IMR-90 (cell line): ENCODE data around the gene ZNF385B. TPM values are rescaled to one million over a fixed set of nuclear protein-coding genes. Genes with fewer than 3 reads are reported as not detected.

Source experiments
- ATAC-seq: fragments of 200-7000 bp; cut with Tn5 transposase; 2 replicates; pipeline ENCODE4 v1.9.1; 2020; ENCODE audit warnings: low read depth, mild to moderate bottlenecking, moderate library complexity
- BruUV-seq: library from RNA; stranded (reverse); fragments of 400-500 nt; replicated peaks from 2 replicates; lab custom pipeline; 2021; lab: Mats Ljungman, UMichigan
- CTCF ChIA-PET: fragments of 300-600 bp; formaldehyde crosslinking; extraction: SDS; loops from one replicate; lab custom pipeline; 2021; ENCODE audit warnings: antibody characterized with exemption; lab: Yijun Ruan, JAX
- POLR2A ChIA-PET: fragments of 300-600 bp; sonication (Branson Sonifier 250); formaldehyde crosslinking; loops from one replicate; lab custom pipeline; 2022; ENCODE audit warnings: antibody characterized with exemption; ENCODE audit not compliant: unreplicated experiment; lab: Charles Lee
- DNase-seq: peaks from one replicate; pipeline ENCODE4 v3.0.0; 2013
- H2AFZ ChIP-seq: replicated peaks from 2 replicates; pipeline ENCODE3; 2013; ENCODE audit warnings: low read length, mild to moderate bottlenecking; ENCODE audit not compliant: poor library complexity
- H2AK5ac ChIP-seq: 2 replicates; pipeline ENCODE4 v1.6.1; 2013; ENCODE audit warnings: low read depth, low read length, inconsistent platforms
- H2AK9ac ChIP-seq: replicated peaks from 2 replicates; pipeline ENCODE3; 2013; ENCODE audit warnings: mild to moderate bottlenecking, low read depth, low read length, moderate library complexity; ENCODE audit not compliant: poor library complexity
- H2BK120ac ChIP-seq: 2 replicates; pipeline ENCODE4 v1.6.1; 2013; ENCODE audit warnings: low read depth, low read length, inconsistent platforms
- H2BK15ac ChIP-seq: 3 replicates; pipeline ENCODE4 v1.6.1; 2013; ENCODE audit warnings: low read depth, low read length, inconsistent platforms
- H2BK20ac ChIP-seq: 2 replicates; pipeline ENCODE4 v1.6.1; 2013; ENCODE audit warnings: low read depth, mild to moderate bottlenecking, inconsistent platforms, low read length, moderate library complexity
- H2BK5ac ChIP-seq: 2 replicates; pipeline ENCODE4 v1.6.1; 2013; ENCODE audit warnings: mild to moderate bottlenecking, low read depth, low read length, inconsistent platforms; ENCODE audit not compliant: poor library complexity, severe bottlenecking
- H3K14ac ChIP-seq: replicated peaks from 2 replicates; pipeline ENCODE4 v1.6.1; 2013; ENCODE audit warnings: low read depth, low read length, inconsistent platforms
- H3K18ac ChIP-seq: 2 replicates; pipeline ENCODE4 v1.6.1; 2013; ENCODE audit warnings: low read depth, low read length, control low read depth
- H3K23ac ChIP-seq: 2 replicates; pipeline ENCODE4 v1.6.1; 2013; ENCODE audit warnings: low read depth, low read length, inconsistent platforms
- H3K27ac ChIP-seq: 2 replicates; pipeline ENCODE4 v1.5.1; 2013; ENCODE audit warnings: mild to moderate bottlenecking, control low read depth, low read length; ENCODE audit not compliant: insufficient read depth
- H3K27me3 ChIP-seq: 2 replicates; pipeline ENCODE4 v1.6.1; 2013; ENCODE audit warnings: low read length; ENCODE audit not compliant: control insufficient read depth, insufficient read depth
- H3K36me3 ChIP-seq: 2 replicates; pipeline ENCODE4 v1.6.1; 2013; ENCODE audit warnings: low read length, mixed read lengths; ENCODE audit not compliant: control insufficient read depth, insufficient read depth
- H3K4ac ChIP-seq: 2 replicates; pipeline ENCODE4 v1.6.1; 2013; ENCODE audit warnings: low read depth, low read length, inconsistent platforms
- H3K4me1 ChIP-seq: 2 replicates; pipeline ENCODE4 v1.6.1; 2013; ENCODE audit warnings: low read length, mixed read lengths; ENCODE audit not compliant: control insufficient read depth, insufficient read depth
- H3K4me2 ChIP-seq: 2 replicates; pipeline ENCODE4 v1.6.1; 2013; ENCODE audit warnings: low read depth, mild to moderate bottlenecking, control low read depth, low read length, moderate library complexity
- H3K4me3 ChIP-seq: 2 replicates; pipeline ENCODE4 v1.5.1; 2013; ENCODE audit warnings: low read depth, mild to moderate bottlenecking, control low read depth, low read length, moderate library complexity; ENCODE audit not compliant: insufficient read depth
- H3K56ac ChIP-seq: 2 replicates; pipeline ENCODE4 v1.6.1; 2013; ENCODE audit warnings: low read length, inconsistent platforms; ENCODE audit not compliant: insufficient read depth; ENCODE audit errors: extremely low read depth
- H3K79me1 ChIP-seq, 2 experiments: 2 replicates each; pipeline ENCODE4 v1.6.1; 2013; ENCODE audit warnings: low read length in 2 of 2, inconsistent platforms in 1 of 2, low read depth in 1 of 2
- H3K9ac ChIP-seq: 2 replicates; pipeline ENCODE4 v1.6.1; 2013; ENCODE audit warnings: low read depth, low read length, control low read depth
- H3K9me1 ChIP-seq: 2 replicates; pipeline ENCODE4 v1.6.1; 2013; ENCODE audit warnings: low read length, inconsistent platforms; ENCODE audit not compliant: insufficient read depth
- H3K9me3 ChIP-seq: 2 replicates; pipeline ENCODE4 v1.6.1; 2013; ENCODE audit warnings: low read length; ENCODE audit not compliant: control insufficient read depth, insufficient read depth
- H4K20me1 ChIP-seq: 2 replicates; pipeline ENCODE4 v1.6.1; 2013; ENCODE audit warnings: low read length, inconsistent platforms; ENCODE audit not compliant: insufficient read depth
- H4K5ac ChIP-seq: 2 replicates; pipeline ENCODE4 v1.6.1; 2013; ENCODE audit warnings: mild to moderate bottlenecking, low read depth, low read length, control low read depth
- H4K8ac ChIP-seq, 2 experiments: 2 replicates each; pipeline ENCODE4 v1.6.1; 2013; ENCODE audit warnings: low read depth in 2 of 2, low read length in 2 of 2, control low read depth in 1 of 2, inconsistent platforms in 1 of 2
- H4K91ac ChIP-seq: 2 replicates; pipeline ENCODE4 v1.6.1; 2013; ENCODE audit warnings: low read depth, low read length, inconsistent platforms; ENCODE audit not compliant: insufficient read depth
- MAZ ChIP-seq: IDR thresholded peaks from 2 replicates; pipeline ENCODE4 v1.6.1; 2012; ENCODE audit warnings: low read depth, mild to moderate bottlenecking, low read length, improper control_type of control experiment, moderate library complexity, borderline replicate concordance
- dilution Hi-C: fragments of 300-500 bp; cut with HindIII; formaldehyde crosslinking; loops from one replicate; pipeline ENCODE4 v1.14.3; 2018; ENCODE audit warnings: low sequenced_read_pairs; ENCODE audit not compliant: unreplicated experiment
- in situ Hi-C: fragments of 300-500 bp; cut with MboI; formaldehyde crosslinking; loops from 3 replicates; pipeline ENCODE4 v1.14.3; 2019; ENCODE audit warnings: low sequenced_read_pairs, inconsistent platforms, mixed read lengths
- intact Hi-C: fragments of 100-400 bp; cut with micrococcal nuclease; formaldehyde crosslinking; loops from 2 replicates; pipeline ENCODE4 v1.10.0; 2022
- polyA plus RNA-seq, 3 experiments: library from polyadenylated mRNA; depleted of rRNA; stranded (reverse); fragments of >200 nt; gene quantifications; 2 replicates each; pipeline ENCODE4 v1.2.3, GENCODE V29; 2012; ENCODE audit warnings: low replicate concordance in 1 of 3
- total RNA-seq: library from RNA; depleted of rRNA; stranded (reverse); fragments of >200 nt; gene quantifications from 2 replicates; pipeline ENCODE4 v1.2.3, GENCODE V29; 2012
- TF ChIP-seq, protein P1 (sequence below): conservative IDR thresholded peaks from 2 replicates; pipeline ENCODE4 v1.5.1; 2012; ENCODE audit warnings: mild to moderate bottlenecking, low read depth, low read length, improper control_type of control experiment
- TF ChIP-seq, protein P2 (sequence below): fragments of 150-350 bp; IDR thresholded peaks from 2 replicates; pipeline ENCODE4 v1.6.1; 2017; ENCODE audit warnings: mild to moderate bottlenecking, antibody characterized with exemption, low read length, low read depth

ZNF385B gene
- total and polyA plus RNA-seq, 2 of the 4 experiments (the other 2 are of a cell fraction): not detected

DNA sequence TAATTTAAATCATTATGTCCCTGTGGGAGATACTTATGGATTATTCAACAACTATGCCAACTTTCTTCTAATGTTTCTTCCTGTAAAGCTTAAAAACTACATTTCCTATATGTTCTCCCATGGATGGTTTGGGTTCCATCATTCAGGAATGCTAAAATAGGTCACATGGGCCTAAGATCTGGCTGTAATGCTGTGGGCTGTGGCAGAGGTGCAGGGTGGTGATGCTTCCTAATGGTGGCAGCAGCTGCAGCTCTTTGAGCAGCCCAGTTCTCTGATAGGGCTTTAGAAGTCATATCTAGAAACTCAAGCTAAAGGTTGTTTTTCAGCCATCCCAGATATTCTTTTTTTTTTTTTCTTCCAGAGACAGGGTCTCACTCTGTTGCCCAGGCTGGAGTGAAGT lies 266.1 kb downstream of the ZNF385B start:
- Histone ChIP-seq H4K8ac (no peak overlapping the region), H4K91ac (no peak overlapping the region), H3K9ac (no peak overlapping the region), H3K4ac (no peak overlapping the region), H3K9me1 (no peaks in the 10 kb centered on the region), H2BK120ac (no peak overlapping the region), H2AK5ac (no peak overlapping the region), H3K23ac (no peak overlapping the region), H3K27me3 (no peaks in the 10 kb centered on the region), H3K27ac (no peak overlapping the region), H3K18ac (no peak overlapping the region), H2BK15ac (no peak overlapping the region), H3K4me2 (no peak overlapping the region), H2AFZ (no peak overlapping the region), H4K5ac (no peak overlapping the region), H3K56ac (no peak overlapping the region), H3K36me3 (no peaks in the 10 kb centered on the region), H2AK9ac (no peak overlapping the region), H3K9me3 (no peaks in the 10 kb centered on the region), H3K4me1 (peaks cover 3% of the 10 kb centered on the region), H2BK5ac (no peak overlapping the region), H3K14ac (no peak overlapping the region), H4K20me1 (no peaks in the 10 kb centered on the region), H3K79me1 (no peaks in the 10 kb centered on the region), H3K4me3 (no peak overlapping the region), H2BK20ac (no peak overlapping the region)
- CTCF ChIA-PET: interaction anchor here (0.6 to 1.4 kb wide), 6 partner anchors 9 to 1062 kb away, joined by 3 to 7 read pairs (median 3); no protein-coding TSS in a partner anchor
- DNase-seq: no peak
- ATAC-seq: no peak
- intact Hi-C loops (no loop called here), dilution Hi-C loops (no loop called here), in situ Hi-C loops (no loop called here)
- BruUV-seq: no TSS peak
- POLR2A ChIA-PET: interaction anchor here (0.6 kb wide), 1 partner anchor 24 kb away, joined by 3 read pairs; no protein-coding TSS in a partner anchor
- TF ChIP-seq, protein P1, sequence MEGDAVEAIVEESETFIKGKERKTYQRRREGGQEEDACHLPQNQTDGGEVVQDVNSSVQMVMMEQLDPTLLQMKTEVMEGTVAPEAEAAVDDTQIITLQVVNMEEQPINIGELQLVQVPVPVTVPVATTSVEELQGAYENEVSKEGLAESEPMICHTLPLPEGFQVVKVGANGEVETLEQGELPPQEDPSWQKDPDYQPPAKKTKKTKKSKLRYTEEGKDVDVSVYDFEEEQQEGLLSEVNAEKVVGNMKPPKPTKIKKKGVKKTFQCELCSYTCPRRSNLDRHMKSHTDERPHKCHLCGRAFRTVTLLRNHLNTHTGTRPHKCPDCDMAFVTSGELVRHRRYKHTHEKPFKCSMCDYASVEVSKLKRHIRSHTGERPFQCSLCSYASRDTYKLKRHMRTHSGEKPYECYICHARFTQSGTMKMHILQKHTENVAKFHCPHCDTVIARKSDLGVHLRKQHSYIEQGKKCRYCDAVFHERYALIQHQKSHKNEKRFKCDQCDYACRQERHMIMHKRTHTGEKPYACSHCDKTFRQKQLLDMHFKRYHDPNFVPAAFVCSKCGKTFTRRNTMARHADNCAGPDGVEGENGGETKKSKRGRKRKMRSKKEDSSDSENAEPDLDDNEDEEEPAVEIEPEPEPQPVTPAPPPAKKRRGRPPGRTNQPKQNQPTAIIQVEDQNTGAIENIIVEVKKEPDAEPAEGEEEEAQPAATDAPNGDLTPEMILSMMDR: peak; percentile 26
- TF ChIP-seq MAZ: no peak
- TF ChIP-seq, protein P2, sequence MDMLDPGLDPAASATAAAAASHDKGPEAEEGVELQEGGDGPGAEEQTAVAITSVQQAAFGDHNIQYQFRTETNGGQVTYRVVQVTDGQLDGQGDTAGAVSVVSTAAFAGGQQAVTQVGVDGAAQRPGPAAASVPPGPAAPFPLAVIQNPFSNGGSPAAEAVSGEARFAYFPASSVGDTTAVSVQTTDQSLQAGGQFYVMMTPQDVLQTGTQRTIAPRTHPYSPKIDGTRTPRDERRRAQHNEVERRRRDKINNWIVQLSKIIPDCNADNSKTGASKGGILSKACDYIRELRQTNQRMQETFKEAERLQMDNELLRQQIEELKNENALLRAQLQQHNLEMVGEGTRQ: peak; percentile 9; the same call in 1 of the 2 replicates
